Measurements from ENCODE around the gene CCDC134. TPM values are rescaled to one million over a fixed set of nuclear protein-coding genes. Genes with fewer than 3 reads are reported as not detected.

Gene CCDC134
- total and polyA plus RNA-seq, 2 of the 13 experiments (the other 11 are each of a cell fraction or from before 2014, with no cell fraction given), result 4.8 to 17.4 TPM

GRCh38 chr22:41832553-41833368 is 32.3 kb downstream of the CCDC134 start, which contains the start of gene SREBF2 (continued):
- TF ChIP-seq, protein P1, sequence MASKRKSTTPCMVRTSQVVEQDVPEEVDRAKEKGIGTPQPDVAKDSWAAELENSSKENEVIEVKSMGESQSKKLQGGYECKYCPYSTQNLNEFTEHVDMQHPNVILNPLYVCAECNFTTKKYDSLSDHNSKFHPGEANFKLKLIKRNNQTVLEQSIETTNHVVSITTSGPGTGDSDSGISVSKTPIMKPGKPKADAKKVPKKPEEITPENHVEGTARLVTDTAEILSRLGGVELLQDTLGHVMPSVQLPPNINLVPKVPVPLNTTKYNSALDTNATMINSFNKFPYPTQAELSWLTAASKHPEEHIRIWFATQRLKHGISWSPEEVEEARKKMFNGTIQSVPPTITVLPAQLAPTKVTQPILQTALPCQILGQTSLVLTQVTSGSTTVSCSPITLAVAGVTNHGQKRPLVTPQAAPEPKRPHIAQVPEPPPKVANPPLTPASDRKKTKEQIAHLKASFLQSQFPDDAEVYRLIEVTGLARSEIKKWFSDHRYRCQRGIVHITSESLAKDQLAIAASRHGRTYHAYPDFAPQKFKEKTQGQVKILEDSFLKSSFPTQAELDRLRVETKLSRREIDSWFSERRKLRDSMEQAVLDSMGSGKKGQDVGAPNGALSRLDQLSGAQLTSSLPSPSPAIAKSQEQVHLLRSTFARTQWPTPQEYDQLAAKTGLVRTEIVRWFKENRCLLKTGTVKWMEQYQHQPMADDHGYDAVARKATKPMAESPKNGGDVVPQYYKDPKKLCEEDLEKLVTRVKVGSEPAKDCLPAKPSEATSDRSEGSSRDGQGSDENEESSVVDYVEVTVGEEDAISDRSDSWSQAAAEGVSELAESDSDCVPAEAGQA (IDR thresholded peaks at IDR 0.05; ENCODE audit: low read depth), result no peak; the same call in 1 of the 2 replicates
- TF ChIP-seq, protein P1 (CRISPR knock-in tag; IDR thresholded peaks at IDR 0.05; ENCODE audit: borderline replicate concordance), result no peak
- 0 out of 2 replicates have a peak, but pooled peaks have one; percentile 9 for TF ChIP-seq ZNF589 (CRISPR knock-in tag; conservative IDR thresholded peaks at IDR 0.05)
- peak; percentile 69; the same call in 1 of the 2 replicates for TF ChIP-seq ZNF747 (CRISPR knock-in tag; IDR thresholded peaks at IDR 0.05; ENCODE audit: borderline replicate concordance)
- peak; percentile 100 for TF ChIP-seq ATF2 (CRISPR knock-in tag; IDR thresholded peaks at IDR 0.05)
- TF ChIP-seq ATF1 (CRISPR knock-in tag; IDR thresholded peaks at IDR 0.05), result peak; percentile 90
- TF ChIP-seq ZNF44 (CRISPR knock-in tag; IDR thresholded peaks at IDR 0.05), result peak; percentile 44; the same call in 1 of the 2 replicates
- peak; percentile 77 for TF ChIP-seq ZFX (CRISPR knock-in tag; IDR thresholded peaks at IDR 0.05; ENCODE audit: low read depth)
- TF ChIP-seq, protein P2, sequence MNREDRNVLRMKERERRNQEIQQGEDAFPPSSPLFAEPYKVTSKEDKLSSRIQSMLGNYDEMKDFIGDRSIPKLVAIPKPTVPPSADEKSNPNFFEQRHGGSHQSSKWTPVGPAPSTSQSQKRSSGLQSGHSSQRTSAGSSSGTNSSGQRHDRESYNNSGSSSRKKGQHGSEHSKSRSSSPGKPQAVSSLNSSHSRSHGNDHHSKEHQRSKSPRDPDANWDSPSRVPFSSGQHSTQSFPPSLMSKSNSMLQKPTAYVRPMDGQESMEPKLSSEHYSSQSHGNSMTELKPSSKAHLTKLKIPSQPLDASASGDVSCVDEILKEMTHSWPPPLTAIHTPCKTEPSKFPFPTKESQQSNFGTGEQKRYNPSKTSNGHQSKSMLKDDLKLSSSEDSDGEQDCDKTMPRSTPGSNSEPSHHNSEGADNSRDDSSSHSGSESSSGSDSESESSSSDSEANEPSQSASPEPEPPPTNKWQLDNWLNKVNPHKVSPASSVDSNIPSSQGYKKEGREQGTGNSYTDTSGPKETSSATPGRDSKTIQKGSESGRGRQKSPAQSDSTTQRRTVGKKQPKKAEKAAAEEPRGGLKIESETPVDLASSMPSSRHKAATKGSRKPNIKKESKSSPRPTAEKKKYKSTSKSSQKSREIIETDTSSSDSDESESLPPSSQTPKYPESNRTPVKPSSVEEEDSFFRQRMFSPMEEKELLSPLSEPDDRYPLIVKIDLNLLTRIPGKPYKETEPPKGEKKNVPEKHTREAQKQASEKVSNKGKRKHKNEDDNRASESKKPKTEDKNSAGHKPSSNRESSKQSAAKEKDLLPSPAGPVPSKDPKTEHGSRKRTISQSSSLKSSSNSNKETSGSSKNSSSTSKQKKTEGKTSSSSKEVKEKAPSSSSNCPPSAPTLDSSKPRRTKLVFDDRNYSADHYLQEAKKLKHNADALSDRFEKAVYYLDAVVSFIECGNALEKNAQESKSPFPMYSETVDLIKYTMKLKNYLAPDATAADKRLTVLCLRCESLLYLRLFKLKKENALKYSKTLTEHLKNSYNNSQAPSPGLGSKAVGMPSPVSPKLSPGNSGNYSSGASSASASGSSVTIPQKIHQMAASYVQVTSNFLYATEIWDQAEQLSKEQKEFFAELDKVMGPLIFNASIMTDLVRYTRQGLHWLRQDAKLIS (CRISPR knock-in tag; IDR thresholded peaks at IDR 0.05), result 0 out of 2 replicates have a peak, but pooled peaks have one; percentile 28
- 0 out of 2 replicates have a peak, but pooled peaks have one; percentile 11 for TF ChIP-seq CHD2 (IDR thresholded peaks at IDR 0.05; ENCODE audit: low read depth, low read length)
- peak; percentile 56 for TF ChIP-seq FOXP1 (IDR thresholded peaks at IDR 0.05)
- no peak for TF ChIP-seq FOXP1 (CRISPR knock-in tag; IDR thresholded peaks at IDR 0.05)
- peak; percentile 50; the same call in 1 of the 2 replicates for TF ChIP-seq ZBTB43 (CRISPR knock-in tag; conservative IDR thresholded peaks at IDR 0.05)
